Activated T-helper 1 cell treated with Interleukin-2 at 50 U/mL for 16 hours (primary cell): Measurements from ENCODE around the gene AHNAK2.
"Not testable (repeated sequence)": the region's sequence is repeated elsewhere in the genome, so short reads cannot be mapped to it uniquely, and the experiment has no call there.

ENCODE experiments used
- DNase-seq: peaks from one replicate; pipeline ENCODE4 v3.0.0-alpha.2; 2020; ENCODE audit warnings: low read depth

AHNAK2 gene

GRCh38 chr14:104925855-104926609 lies 52.1 kb downstream of the AHNAK2 start:
- no peak for DNase-seq

GRCh38 chr14:104925214-104925854 lies 52.8 kb downstream of the AHNAK2 start:
- DNase-seq: no peak

GRCh38 chr14:104924421-104925213 lies 53.6 kb downstream of the AHNAK2 start, which contains the start of gene PLD4:
PLD4 (plus strand) TSS chr14:104924879; CDS start chr14:104927141, 2,262 bp downstream.
- DNase-seq: no peak

- DNase-seq: no peak
These were observed 54.3 kb downstream of the AHNAK2 start for GRCh38 chr14:104923640-104924420.

GRCh38 chr14:104919993-104920315 lies 58.2 kb downstream of the AHNAK2 start:
- no peak for DNase-seq

- not testable (repeated sequence) for DNase-seq
These were observed 58.8 kb downstream of the AHNAK2 start for GRCh38 chr14:104919152-104919992.

- no peak for DNase-seq
These were observed 60.2 kb downstream of the AHNAK2 start for GRCh38 chr14:104917993-104918392.

- DNase-seq: no peak
These were observed 61.1 kb downstream of the AHNAK2 start for GRCh38 chr14:104917116-104917515.

- no peak for DNase-seq
These were observed 64.7 kb downstream of the AHNAK2 start for GRCh38 chr14:104913435-104913834.

GRCh38 chr14:104912053-104912452 lies 66.1 kb downstream of the AHNAK2 start:
- DNase-seq: no peak

- DNase-seq: no peak
These were observed 69.9 kb downstream of the AHNAK2 start for GRCh38 chr14:104908303-104908702.

GRCh38 chr14:104905579-104905933 lies 72.6 kb downstream of the AHNAK2 start:
- DNase-seq: not testable (repeated sequence)

- DNase-seq: not testable (repeated sequence)
These were observed 73.3 kb downstream of the AHNAK2 start for GRCh38 chr14:104904650-104905578.

- no peak for DNase-seq
These were observed 74.2 kb downstream of the AHNAK2 start for GRCh38 chr14:104903990-104904389.

GRCh38 chr14:104900639-104901512 lies 77.3 kb downstream of the AHNAK2 start:
- DNase-seq: no peak

- DNase-seq: no peak
These were observed 78.4 kb downstream of the AHNAK2 start for GRCh38 chr14:104899781-104900180.

GRCh38 chr14:104898870-104899510 lies 79.2 kb downstream of the AHNAK2 start:
- no peak for DNase-seq

GRCh38 chr14:104898195-104898558 lies 80.0 kb downstream of the AHNAK2 start:
- no peak for DNase-seq
